K562 (cell line): ENCODE data around the gene PNLIPRP1. TPM values are rescaled to one million over a fixed set of nuclear protein-coding genes. Genes with fewer than 3 reads are reported as not detected.

Experiments used
- DNMT1 ChIP-seq: fragments of 450-650 bp; IDR thresholded peaks from 2 replicates; pipeline ENCODE4 v1.6.1; 2016; ENCODE audit warnings: antibody characterized with exemption, mild to moderate bottlenecking
- DPF2 ChIP-seq: fragments of 450-650 bp; IDR thresholded peaks from 2 replicates; pipeline ENCODE4 v1.6.1; 2016
- GABPB1 ChIP-seq: sonication (generic); formaldehyde crosslinking; IDR thresholded peaks from 2 replicates; pipeline ENCODE4 v1.8.0; 2022; ENCODE audit warnings: mild to moderate bottlenecking, missing genetic modification reagents
- NR2C2 ChIP-seq, 2 experiments: fragments of 200-800 bp in 1 of 2; sonication (Bioruptor generic) in 1 of 2; sonication (generic) in 1 of 2; formaldehyde crosslinking in 1 of 2; IDR thresholded peaks; 2 replicates each; pipeline versions ENCODE4 v1.6.1 to v1.8.0; 2016 to 2022; ENCODE audit warnings: mild to moderate bottlenecking in 1 of 2, missing compliant biosample characterization in 1 of 2, missing genetic modification characterization in 1 of 2, missing genetic modification reagents in 1 of 2
- PTRF ChIP-seq: fragments of 450-650 bp; IDR thresholded peaks from 2 replicates; pipeline ENCODE4 v1.6.1; 2016; ENCODE audit warnings: mild to moderate bottlenecking, missing genetic modification characterization, missing compliant biosample characterization
- SRSF7 ChIP-seq: fragments of 200-400 bp; formaldehyde crosslinking; optimal IDR thresholded peaks from 2 replicates; pipeline ENCODE3; 2017; ENCODE audit warnings: mild to moderate bottlenecking, low read depth, low read length
- ZKSCAN1 ChIP-seq: fragments of 150-350 bp; IDR thresholded peaks from 2 replicates; pipeline ENCODE4 v1.6.1; 2016; ENCODE audit warnings: low read depth, low read length
- ZNF146 ChIP-seq: IDR thresholded peaks from one replicate; pipeline ENCODE4 v1.6.1; 2018; ENCODE audit warnings: missing compliant biosample characterization; ENCODE audit not compliant: unreplicated experiment
- ZNF347 ChIP-seq: fragments of 450-650 bp; formaldehyde crosslinking; IDR thresholded peaks from 2 replicates; pipeline ENCODE4 v1.4.0; 2020; ENCODE audit warnings: low read depth, mild to moderate bottlenecking, moderate library complexity
- polyA plus RNA-seq, 8 experiments: library from polyadenylated mRNA; depleted of rRNA in 4 of 8; stranded (reverse) in 5 of 8; unstranded in 3 of 8; fragments of >200 nt; fragmentation: Nextera tagmentation in 2 of 8; fragmentation: Illumina TruSeq in 1 of 8; extraction: Ambion mirVana in 2 of 8; extraction: Trizol in 1 of 8; gene quantifications; 2 replicates each; pipeline versions ENCODE4 v1.2.1 to v1.2.3, GENCODE V29; 2011 to 2014; ENCODE audit warnings: inconsistent platforms in 1 of 8, missing spikeins in 1 of 8
- total RNA-seq, 7 experiments: library from RNA; depleted of rRNA in 6 of 7; stranded (reverse); fragments of >200 nt in 6 of 7; fragmentation: Illumina TruSeq in 2 of 7; extraction: Trizol in 2 of 7; gene quantifications; 2 replicates each; pipeline versions ENCODE4 v1.2.1 to v1.2.3, GENCODE V29; 2011 to 2021; ENCODE audit warnings: low replicate concordance in 1 of 7
- TF ChIP-seq, protein P1 (sequence below): fragments of 450-650 bp; IDR thresholded peaks from 2 replicates; pipeline ENCODE4 v1.7.1; 2018; ENCODE audit warnings: mild to moderate bottlenecking, low read depth; ENCODE audit not compliant: partially characterized antibody

The PNLIPRP1 gene
- total and polyA plus RNA-seq, 9 of the 15 experiments (the other 6 are each of a cell fraction or from before 2014, with no cell fraction given): 0.60 TPM; not detected in 8

DNA sequence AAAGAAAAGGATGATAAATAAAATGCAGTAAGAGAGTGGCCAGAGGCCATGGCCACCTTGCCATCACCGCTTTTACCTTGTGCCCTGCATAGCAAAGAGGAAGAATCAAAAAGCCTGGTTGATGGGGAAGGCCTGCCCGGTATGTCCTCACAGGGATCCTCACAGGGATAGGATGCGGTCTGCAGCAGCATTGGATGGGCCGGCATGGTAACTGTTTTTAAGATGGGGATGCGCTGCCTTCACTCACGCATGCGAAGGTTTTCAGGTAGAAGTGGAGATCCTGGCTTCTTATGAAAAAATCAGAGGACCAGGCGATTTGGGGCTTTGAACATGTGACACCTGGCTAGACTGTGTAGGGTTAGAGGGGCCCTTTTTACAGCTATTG lies 42.4 kb downstream of the PNLIPRP1 start (continued):
- TF ChIP-seq NR2C2 (CRISPR knock-in tag; IDR thresholded peaks at IDR 0.05): no peak
- TF ChIP-seq NR2C2 (tag; IDR thresholded peaks at IDR 0.05): no peak
- TF ChIP-seq, protein P1, sequence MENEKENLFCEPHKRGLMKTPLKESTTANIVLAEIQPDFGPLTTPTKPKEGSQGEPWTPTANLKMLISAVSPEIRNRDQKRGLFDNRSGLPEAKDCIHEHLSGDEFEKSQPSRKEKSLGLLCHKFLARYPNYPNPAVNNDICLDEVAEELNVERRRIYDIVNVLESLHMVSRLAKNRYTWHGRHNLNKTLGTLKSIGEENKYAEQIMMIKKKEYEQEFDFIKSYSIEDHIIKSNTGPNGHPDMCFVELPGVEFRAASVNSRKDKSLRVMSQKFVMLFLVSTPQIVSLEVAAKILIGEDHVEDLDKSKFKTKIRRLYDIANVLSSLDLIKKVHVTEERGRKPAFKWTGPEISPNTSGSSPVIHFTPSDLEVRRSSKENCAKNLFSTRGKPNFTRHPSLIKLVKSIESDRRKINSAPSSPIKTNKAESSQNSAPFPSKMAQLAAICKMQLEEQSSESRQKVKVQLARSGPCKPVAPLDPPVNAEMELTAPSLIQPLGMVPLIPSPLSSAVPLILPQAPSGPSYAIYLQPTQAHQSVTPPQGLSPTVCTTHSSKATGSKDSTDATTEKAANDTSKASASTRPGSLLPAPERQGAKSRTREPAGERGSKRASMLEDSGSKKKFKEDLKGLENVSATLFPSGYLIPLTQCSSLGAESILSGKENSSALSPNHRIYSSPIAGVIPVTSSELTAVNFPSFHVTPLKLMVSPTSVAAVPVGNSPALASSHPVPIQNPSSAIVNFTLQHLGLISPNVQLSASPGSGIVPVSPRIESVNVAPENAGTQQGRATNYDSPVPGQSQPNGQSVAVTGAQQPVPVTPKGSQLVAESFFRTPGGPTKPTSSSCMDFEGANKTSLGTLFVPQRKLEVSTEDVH: no peak
- no peak for TF ChIP-seq DNMT1
- no peak for TF ChIP-seq ZKSCAN1
- TF ChIP-seq DPF2: no peak
- no peak for TF ChIP-seq PTRF (tag)
- TF ChIP-seq SRSF7: no peak
- TF ChIP-seq ZNF347 (CRISPR knock-in tag): no peak
- no peak for TF ChIP-seq ZNF146
- TF ChIP-seq GABPB1 (CRISPR knock-in tag): no peak
